ENCODE measurements around the gene ID2. TPM values are rescaled to one million over a fixed set of nuclear protein-coding genes. Genes with fewer than 3 reads are reported as not detected.

ID2 gene
- total and polyA plus RNA-seq, 10 of the 15 experiments (the other 5 are each of a cell fraction or from before 2014, with no cell fraction given): 39.0 to 613 (median 73.6) TPM

GRCh38 chr2:8722986-8723385 is 41.1 kb downstream of the ID2 start:
- WGBS (ENCODE audit: insufficient coverage, insufficient replicate concordance, low lambda C conversion rate, missing lambda C conversion rate): 65% methylated on average over 10 of the region's 10 CpGs
- no peak for TF ChIP-seq NFXL1 (IDR thresholded peaks at IDR 0.05; ENCODE audit: borderline replicate concordance)
- TF ChIP-seq MYB (IDR thresholded peaks at IDR 0.05; ENCODE audit: borderline replicate concordance, low read depth, low read length): no peak
- no peak for TF ChIP-seq TCF7 (IDR thresholded peaks at IDR 0.05; ENCODE audit: borderline replicate concordance)
- no peak for TF ChIP-seq KLF5 (IDR thresholded peaks at IDR 0.05; ENCODE audit: partially characterized antibody)
- no peak for TF ChIP-seq RFX5 (IDR thresholded peaks at IDR 0.05; ENCODE audit: low read depth, low read length)
- no peak for TF ChIP-seq CUX1 (IDR thresholded peaks at IDR 0.05; ENCODE audit: insufficient replicate concordance, low read depth, low read length)
- TF ChIP-seq DPF2 (IDR thresholded peaks at IDR 0.05): no peak
- TF ChIP-seq PAX8 (IDR thresholded peaks at IDR 0.05): no peak
- TF ChIP-seq ZNF687 (IDR thresholded peaks at IDR 0.05): no peak
- no peak for TF ChIP-seq HCFC1 (IDR thresholded peaks at IDR 0.05; ENCODE audit: low read length)
- TF ChIP-seq KAT2A (conservative IDR thresholded peaks at IDR 0.05; ENCODE audit: control insufficient read depth, low read depth, low read length): no peak
- no peak for TF ChIP-seq NRF1 (conservative IDR thresholded peaks at IDR 0.05; ENCODE audit: low read depth, low read length)
- TF ChIP-seq NFYA (IDR thresholded peaks at IDR 0.05; ENCODE audit: borderline replicate concordance, low read depth, low read length): no peak
- no peak for TF ChIP-seq POLR2AphosphoS2 (IDR thresholded peaks at IDR 0.05; ENCODE audit: low read depth, low read length)
- no peak for TF ChIP-seq RBBP5 (conservative IDR thresholded peaks at IDR 0.05)
- in situ Hi-C loops (cut with MboI): no loop called here
- RAD21 ChIA-PET (ENCODE audit: unreplicated experiment): no interaction called here
- Histone ChIP-seq H3K27ac (ENCODE audit: control insufficient read depth, insufficient read depth) (no peak overlapping the region), H3K79me2 (ENCODE audit: control insufficient read depth, insufficient read depth, low read length) (no peaks in the 10 kb centered on the region), H3K9ac (ENCODE audit: control insufficient read depth, insufficient read depth, low read length) (no peak overlapping the region), H3K4me3 (no peak overlapping the region), H3K4me2 (ENCODE audit: control insufficient read depth, insufficient read depth) (no peak overlapping the region), H3K27me3 (replicated peaks in 1 of 2; ENCODE audit: control insufficient read depth in 2 of 2, insufficient read depth in 2 of 2, low read length in 1 of 2) (no peaks in the 10 kb centered on the region), H3K4me1 (ENCODE audit: control insufficient read depth, insufficient read depth, low read length) (no peaks in the 10 kb centered on the region), H2AFZ (ENCODE audit: control insufficient read depth, low read depth, low read length) (no peak overlapping the region), H3K9me3 (replicated peaks; ENCODE audit: control insufficient read depth, insufficient read depth, low read length) (no peaks in the 10 kb centered on the region), H3K36me3 (ENCODE audit: control insufficient read depth in 2 of 2, insufficient read depth in 2 of 2, low read length in 1 of 2) (no peaks in the 10 kb centered on the region), H4K20me1 (ENCODE audit: control insufficient read depth, insufficient read depth) (no peaks in the 10 kb centered on the region)
- DNase-seq (ENCODE audit: low read depth, low spot score) (no peak), FAIRE-seq (no peak), ATAC-seq (no peak)
- POLR2A ChIA-PET: no interaction called here
- SMC1A ChIA-PET (ENCODE audit: uncharacterized antibody, unreplicated experiment): no interaction called here
- CTCF ChIA-PET: interaction anchor here (0.6 to 0.7 kb wide), 2 partner anchors 15 to 1051 kb away, joined by 3 read pairs; no protein-coding TSS in a partner anchor
- no TSS peak for BruUV-seq (replicated peaks)
- intact Hi-C loops (cut with micrococcal nuclease; ENCODE audit: unreplicated experiment): no loop called here

Data from GM12878 (cell line).